ENCODE results near the gene CLEC2B. TPM values are rescaled to one million over a fixed set of nuclear protein-coding genes. Genes with fewer than 3 reads are reported as not detected.

Gene CLEC2B
- polyA plus RNA-seq, 1 of the 3 experiments (the other 2 are of a cell fraction): not detected

- TF ChIP-seq MXI1 (IDR thresholded peaks at IDR 0.05; ENCODE audit: low read depth, low read length): no peak
- no peak for TF ChIP-seq RCOR1 (IDR thresholded peaks at IDR 0.05; ENCODE audit: low read length)
- TF ChIP-seq NFIC (IDR thresholded peaks at IDR 0.05; ENCODE audit: borderline replicate concordance): no peak
- TF ChIP-seq NRF1 (IDR thresholded peaks at IDR 0.05; ENCODE audit: low read depth, low read length): no peak
- TF ChIP-seq CTCF (IDR thresholded peaks at IDR 0.05): no peak
- TF ChIP-seq, protein P1, sequence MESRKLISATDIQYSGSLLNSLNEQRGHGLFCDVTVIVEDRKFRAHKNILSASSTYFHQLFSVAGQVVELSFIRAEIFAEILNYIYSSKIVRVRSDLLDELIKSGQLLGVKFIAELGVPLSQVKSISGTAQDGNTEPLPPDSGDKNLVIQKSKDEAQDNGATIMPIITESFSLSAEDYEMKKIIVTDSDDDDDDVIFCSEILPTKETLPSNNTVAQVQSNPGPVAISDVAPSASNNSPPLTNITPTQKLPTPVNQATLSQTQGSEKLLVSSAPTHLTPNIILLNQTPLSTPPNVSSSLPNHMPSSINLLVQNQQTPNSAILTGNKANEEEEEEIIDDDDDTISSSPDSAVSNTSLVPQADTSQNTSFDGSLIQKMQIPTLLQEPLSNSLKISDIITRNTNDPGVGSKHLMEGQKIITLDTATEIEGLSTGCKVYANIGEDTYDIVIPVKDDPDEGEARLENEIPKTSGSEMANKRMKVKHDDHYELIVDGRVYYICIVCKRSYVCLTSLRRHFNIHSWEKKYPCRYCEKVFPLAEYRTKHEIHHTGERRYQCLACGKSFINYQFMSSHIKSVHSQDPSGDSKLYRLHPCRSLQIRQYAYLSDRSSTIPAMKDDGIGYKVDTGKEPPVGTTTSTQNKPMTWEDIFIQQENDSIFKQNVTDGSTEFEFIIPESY (IDR thresholded peaks at IDR 0.05; ENCODE audit: borderline replicate concordance, low read depth): no peak
- TF ChIP-seq RXRA (IDR thresholded peaks at IDR 0.05; ENCODE audit: borderline replicate concordance, low read depth): no peak
- no peak for TF ChIP-seq PBX3 (IDR thresholded peaks at IDR 0.05)
- TF ChIP-seq SMC3 (IDR thresholded peaks at IDR 0.05; ENCODE audit: low read depth, low read length): no peak
- TF ChIP-seq EP300 (IDR thresholded peaks at IDR 0.05; ENCODE audit: borderline replicate concordance in 1 of 2, low read depth in 1 of 2, low read length in 1 of 2): no peak
- TF ChIP-seq, protein P2, sequence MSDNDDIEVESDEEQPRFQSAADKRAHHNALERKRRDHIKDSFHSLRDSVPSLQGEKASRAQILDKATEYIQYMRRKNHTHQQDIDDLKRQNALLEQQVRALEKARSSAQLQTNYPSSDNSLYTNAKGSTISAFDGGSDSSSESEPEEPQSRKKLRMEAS (IDR thresholded peaks at IDR 0.05; ENCODE audit: low read depth): no peak
- no peak for TF ChIP-seq FOXJ3 (CRISPR knock-in tag; IDR thresholded peaks at IDR 0.05)
- no peak for TF ChIP-seq FOSL2 (IDR thresholded peaks at IDR 0.05; ENCODE audit: borderline replicate concordance, low read depth)
- no peak for TF ChIP-seq FOXM1 (IDR thresholded peaks at IDR 0.05; ENCODE audit: low read depth)
- TF ChIP-seq TAF1 (IDR thresholded peaks at IDR 0.05; ENCODE audit: borderline replicate concordance, low read depth, low read length): no peak
- TF ChIP-seq CHD2 (IDR thresholded peaks at IDR 0.05; ENCODE audit: low read length, partially characterized antibody): no peak
- TF ChIP-seq YY1 (IDR thresholded peaks at IDR 0.05; ENCODE audit: low read depth): no peak
- no peak for TF ChIP-seq MEF2A (IDR thresholded peaks at IDR 0.05; ENCODE audit: borderline replicate concordance, low read depth)
- TF ChIP-seq IRF3 (IDR thresholded peaks at IDR 0.05; ENCODE audit: low read depth, low read length): no peak
- no peak for TF ChIP-seq RFX5 (IDR thresholded peaks at IDR 0.05; ENCODE audit: low read length)
- ChIA-PET POLR2A (no interaction called here), CTCF (no interaction called here)
- H3K36me3 ChIP-seq (replicated peaks in 1 of 2; ENCODE audit: control insufficient read depth in 1 of 2, insufficient read depth in 2 of 2, low read length in 1 of 2): no peaks in the 10 kb centered on the region
- H2AFZ ChIP-seq (ENCODE audit: low read depth): no peak within 1 kb of the TSS
- H3F3A ChIP-seq (replicated peaks; ENCODE audit: insufficient read depth): no peaks in the 10 kb centered on the region
- no peak within 1 kb of the TSS for H3K4me2 ChIP-seq
- no peaks in the 10 kb centered on the region for H3K9me3 ChIP-seq
- H4K20me1 ChIP-seq (ENCODE audit: insufficient read depth): no peaks in the 10 kb centered on the region
- H3K4me1 ChIP-seq (ENCODE audit: control insufficient read depth in 1 of 2, insufficient read depth in 2 of 2, low read depth in 1 of 2, low read length in 1 of 2): no peaks in the 10 kb centered on the region
- no peak within 1 kb of the TSS for H3K27ac ChIP-seq (ENCODE audit: low read depth in 2 of 2, low read length in 1 of 2)
- peaks cover 13% of the 10 kb centered on the region; the same call in 1 of the 2 replicates for H3K27me3 ChIP-seq (ENCODE audit: insufficient read depth)
- DNase-seq: no peak
- 38% methylated on average over 3 of the region's 3 CpGs for WGBS (ENCODE audit: low lambda C conversion rate)
- H3K4me3 ChIP-seq (ENCODE audit: low read depth in 2 of 2, low read length in 1 of 2): no peak within 1 kb of the TSS
- H3K9ac ChIP-seq: no peak within 1 kb of the TSS
- no peaks in the 10 kb centered on the region for H3K79me2 ChIP-seq (ENCODE audit: insufficient read depth)
- no peaks in the 10 kb centered on the region for H3K9me2 ChIP-seq
Measured at GRCh38 chr12:9881246-9881645, 12.1 kb upstream of the CLEC2B start, which contains the start of gene KLRF2. Gene KLRF2, plus strand, starts transcription at chr12:9881489. Its CDS starts 107 bp downstream, at chr12:9881596.

Measured in SK-N-SH (cell line).